HepG2 (cell line): ENCODE data around the gene VDAC1. TPM values are rescaled to one million over a fixed set of nuclear protein-coding genes. Genes with fewer than 3 reads are reported as not detected.

Source experiments
- CCDC6 ChIP-seq: sonication (generic); formaldehyde crosslinking; IDR thresholded peaks from 2 replicates; pipeline ENCODE4 v1.8.1; 2022; ENCODE audit warnings: mild to moderate bottlenecking, missing genetic modification reagents, moderate library complexity
- GATAD2A ChIP-seq: IDR thresholded peaks from 2 replicates; pipeline ENCODE4 v1.6.1; 2016
- HNRNPLL ChIP-seq: fragments of 200-400 bp; formaldehyde crosslinking; IDR thresholded peaks from 2 replicates; pipeline ENCODE4 v1.6.1; 2017; ENCODE audit warnings: mild to moderate bottlenecking, low read depth, low read length; ENCODE audit not compliant: poor library complexity, severe bottlenecking
- HOXD1 ChIP-seq: sonication (generic); formaldehyde crosslinking; IDR thresholded peaks from 2 replicates; pipeline ENCODE4 v1.5.0; 2020; ENCODE audit warnings: missing genetic modification reagents
- KLF9 ChIP-seq: IDR thresholded peaks from 2 replicates; pipeline ENCODE4 v1.6.1; 2016; ENCODE audit warnings: low read depth
- NR2F2 ChIP-seq: IDR thresholded peaks from 2 replicates; pipeline ENCODE4 v1.6.1; 2012; ENCODE audit warnings: low read depth, inconsistent platforms, borderline replicate concordance
- RAD21 ChIP-seq: fragments of 450-650 bp; formaldehyde crosslinking; IDR thresholded peaks from 2 replicates; pipeline ENCODE4 v1.5.0; 2020; ENCODE audit warnings: mild to moderate bottlenecking
- SP1 ChIP-seq, 2 experiments: fragments of 450-650 bp in 1 of 2; sonication (generic) in 1 of 2; formaldehyde crosslinking in 1 of 2; IDR thresholded peaks; 2 replicates each; pipeline versions ENCODE4 v1.4.0 to v1.6.1; 2016 to 2020; ENCODE audit warnings: missing genetic modification reagents in 1 of 2
- SRF ChIP-seq: IDR thresholded peaks from 2 replicates; pipeline ENCODE4 v1.6.1; 2011; ENCODE audit warnings: mild to moderate bottlenecking, low read depth, low read length, moderate library complexity
- ZNF670 ChIP-seq: sonication (generic); formaldehyde crosslinking; IDR thresholded peaks from 2 replicates; pipeline ENCODE4 v1.8.0; 2022; ENCODE audit warnings: mild to moderate bottlenecking, missing genetic modification reagents, borderline replicate concordance
- ZNF768 ChIP-seq: sonication (generic); formaldehyde crosslinking; IDR thresholded peaks from 2 replicates; pipeline ENCODE4 v1.4.0; 2020; ENCODE audit warnings: missing genetic modification reagents
- polyA plus RNA-seq, 8 experiments: library from polyadenylated mRNA; depleted of rRNA in 3 of 8; stranded (reverse) in 7 of 8; unstranded in 1 of 8; fragments of >200 nt; fragmentation: Illumina TruSeq in 4 of 8; extraction: Trizol in 4 of 8; gene quantifications; 2 replicates each; pipeline versions ENCODE4 v1.2.1 to v1.2.3, GENCODE V29; 2011 to 2016; ENCODE audit warnings: low read depth in 4 of 8, missing spikeins in 1 of 8, mixed read lengths in 1 of 8; ENCODE audit not compliant: insufficient read depth in 1 of 8
- total RNA-seq, 5 experiments: library from RNA; depleted of rRNA; stranded (reverse); fragments of >200 nt; fragmentation: Illumina TruSeq; extraction: Trizol; gene quantifications; 2 replicates each; pipeline ENCODE4 v1.2.3, GENCODE V29; 2016; ENCODE audit warnings: low read depth in 1 of 5
- TF ChIP-seq, protein P1 (sequence below): sonication (generic); formaldehyde crosslinking; IDR thresholded peaks from 2 replicates; pipeline ENCODE4 v1.4.0; 2020; ENCODE audit warnings: missing genetic modification reagents, borderline replicate concordance
- TF ChIP-seq, protein P2 (sequence below): sonication (generic); formaldehyde crosslinking; IDR thresholded peaks from 2 replicates; pipeline ENCODE4 v1.5.1; 2020; ENCODE audit warnings: mild to moderate bottlenecking, moderate library complexity, missing genetic modification reagents
- TF ChIP-seq, protein P3 (sequence below), 2 experiments: sonication (generic) in 1 of 2; formaldehyde crosslinking in 1 of 2; IDR thresholded peaks; 2 replicates each; pipeline versions ENCODE4 v1.4.0 to v1.6.1; 2016 to 2020; ENCODE audit warnings: borderline replicate concordance in 1 of 2, low read depth in 1 of 2, mild to moderate bottlenecking in 1 of 2, missing genetic modification reagents in 1 of 2
- TF ChIP-seq, protein P4 (sequence below): sonication (generic); formaldehyde crosslinking; IDR thresholded peaks from 2 replicates; pipeline ENCODE4 v1.8.0; 2022; ENCODE audit warnings: low read depth, missing genetic modification reagents
- TF ChIP-seq, protein P5 (sequence below): sonication (generic); formaldehyde crosslinking; IDR thresholded peaks from 2 replicates; pipeline ENCODE4 v1.5.0; 2020; ENCODE audit warnings: missing genetic modification reagents, mild to moderate bottlenecking, borderline replicate concordance
- TF ChIP-seq, protein P6 (sequence below): sonication (generic); formaldehyde crosslinking; IDR thresholded peaks from 2 replicates; pipeline ENCODE4 v1.8.1; 2022; ENCODE audit warnings: mild to moderate bottlenecking, missing genetic modification reagents

VDAC1 gene
- total and polyA plus RNA-seq, 2 of the 13 experiments (the other 11 are each of a cell fraction or from before 2014, with no cell fraction given): 112 to 380 TPM

DNA sequence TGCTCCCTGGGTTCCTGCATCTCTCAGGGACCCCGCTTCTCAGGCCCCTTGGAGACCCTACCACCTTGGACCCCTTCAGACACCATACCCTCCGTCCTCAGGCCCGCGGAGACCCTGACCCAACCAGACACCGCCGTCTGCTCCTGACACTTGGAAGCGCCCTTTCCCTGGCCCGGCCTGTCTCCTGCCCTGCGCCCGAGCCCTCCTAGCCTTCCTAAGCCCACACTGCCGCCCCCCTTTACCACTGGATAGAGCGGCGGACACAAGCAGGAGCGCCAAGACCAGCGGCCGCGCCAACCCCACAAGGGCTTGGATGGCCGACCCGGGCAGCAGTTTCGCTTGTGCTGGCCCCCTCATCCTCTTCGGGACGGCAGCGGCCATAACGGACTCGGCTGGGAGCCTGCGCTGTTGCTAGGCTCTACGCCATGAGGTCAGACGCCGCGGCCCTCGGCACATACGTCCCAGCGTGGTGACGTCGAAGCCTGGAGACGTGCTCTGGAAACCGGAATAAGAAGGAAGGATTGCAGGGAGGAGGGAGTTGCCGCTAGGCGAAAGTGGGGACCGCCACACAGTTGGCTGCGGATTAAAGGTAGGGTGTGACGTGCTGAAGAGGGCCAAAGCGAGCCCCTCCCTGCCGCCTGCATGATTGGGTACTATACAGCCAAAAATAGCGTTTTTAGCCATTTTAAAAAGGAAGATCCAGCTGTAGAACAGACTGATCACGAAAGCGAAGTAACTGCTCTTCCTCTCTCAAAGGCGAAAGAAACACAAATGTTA is 36.4 kb downstream of the VDAC1 start, which contains the start of gene C5orf15 (continued):
- TF ChIP-seq, protein P1, sequence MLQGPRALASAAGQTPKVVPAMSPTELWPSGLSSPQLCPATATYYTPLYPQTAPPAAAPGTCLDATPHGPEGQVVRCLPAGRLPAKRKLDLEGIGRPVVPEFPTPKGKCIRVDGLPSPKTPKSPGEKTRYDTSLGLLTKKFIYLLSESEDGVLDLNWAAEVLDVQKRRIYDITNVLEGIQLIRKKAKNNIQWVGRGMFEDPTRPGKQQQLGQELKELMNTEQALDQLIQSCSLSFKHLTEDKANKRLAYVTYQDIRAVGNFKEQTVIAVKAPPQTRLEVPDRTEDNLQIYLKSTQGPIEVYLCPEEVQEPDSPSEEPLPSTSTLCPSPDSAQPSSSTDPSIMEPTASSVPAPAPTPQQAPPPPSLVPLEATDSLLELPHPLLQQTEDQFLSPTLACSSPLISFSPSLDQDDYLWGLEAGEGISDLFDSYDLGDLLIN (CRISPR knock-in tag): 0 out of 2 replicates have a peak, but pooled peaks have one; percentile 57
- peak; percentile 69; the same call in 1 of the 2 replicates for TF ChIP-seq ZNF768 (CRISPR knock-in tag)
- TF ChIP-seq ZNF670: no peak; the same call in 1 of the 2 replicates
- TF ChIP-seq RAD21 (CRISPR knock-in tag): peak; percentile 46; the same call in 1 of the 2 replicates
- peak; percentile 45; the same call in 1 of the 2 replicates for TF ChIP-seq NR2F2
- TF ChIP-seq SRF: no peak
- TF ChIP-seq CCDC6: peak; percentile 38; the same call in 1 of the 2 replicates
- TF ChIP-seq, protein P2, sequence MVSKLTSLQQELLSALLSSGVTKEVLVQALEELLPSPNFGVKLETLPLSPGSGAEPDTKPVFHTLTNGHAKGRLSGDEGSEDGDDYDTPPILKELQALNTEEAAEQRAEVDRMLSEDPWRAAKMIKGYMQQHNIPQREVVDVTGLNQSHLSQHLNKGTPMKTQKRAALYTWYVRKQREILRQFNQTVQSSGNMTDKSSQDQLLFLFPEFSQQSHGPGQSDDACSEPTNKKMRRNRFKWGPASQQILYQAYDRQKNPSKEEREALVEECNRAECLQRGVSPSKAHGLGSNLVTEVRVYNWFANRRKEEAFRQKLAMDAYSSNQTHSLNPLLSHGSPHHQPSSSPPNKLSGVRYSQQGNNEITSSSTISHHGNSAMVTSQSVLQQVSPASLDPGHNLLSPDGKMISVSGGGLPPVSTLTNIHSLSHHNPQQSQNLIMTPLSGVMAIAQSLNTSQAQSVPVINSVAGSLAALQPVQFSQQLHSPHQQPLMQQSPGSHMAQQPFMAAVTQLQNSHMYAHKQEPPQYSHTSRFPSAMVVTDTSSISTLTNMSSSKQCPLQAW (CRISPR knock-in tag): peak; percentile 87
- TF ChIP-seq SP1 (IDR thresholded peaks at IDR 0.05): no peak
- no peak for TF ChIP-seq SP1 (CRISPR knock-in tag; IDR thresholded peaks at IDR 0.05)
- TF ChIP-seq KLF9 (CRISPR knock-in tag): no peak
- TF ChIP-seq, protein P3, sequence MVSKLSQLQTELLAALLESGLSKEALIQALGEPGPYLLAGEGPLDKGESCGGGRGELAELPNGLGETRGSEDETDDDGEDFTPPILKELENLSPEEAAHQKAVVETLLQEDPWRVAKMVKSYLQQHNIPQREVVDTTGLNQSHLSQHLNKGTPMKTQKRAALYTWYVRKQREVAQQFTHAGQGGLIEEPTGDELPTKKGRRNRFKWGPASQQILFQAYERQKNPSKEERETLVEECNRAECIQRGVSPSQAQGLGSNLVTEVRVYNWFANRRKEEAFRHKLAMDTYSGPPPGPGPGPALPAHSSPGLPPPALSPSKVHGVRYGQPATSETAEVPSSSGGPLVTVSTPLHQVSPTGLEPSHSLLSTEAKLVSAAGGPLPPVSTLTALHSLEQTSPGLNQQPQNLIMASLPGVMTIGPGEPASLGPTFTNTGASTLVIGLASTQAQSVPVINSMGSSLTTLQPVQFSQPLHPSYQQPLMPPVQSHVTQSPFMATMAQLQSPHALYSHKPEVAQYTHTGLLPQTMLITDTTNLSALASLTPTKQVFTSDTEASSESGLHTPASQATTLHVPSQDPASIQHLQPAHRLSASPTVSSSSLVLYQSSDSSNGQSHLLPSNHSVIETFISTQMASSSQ (IDR thresholded peaks at IDR 0.05; ENCODE audit: low read depth): no peak
- TF ChIP-seq, protein P3 (CRISPR knock-in tag; IDR thresholded peaks at IDR 0.05; ENCODE audit: borderline replicate concordance): peak; percentile 84; the same call in 1 of the 2 replicates
- TF ChIP-seq, protein P4, sequence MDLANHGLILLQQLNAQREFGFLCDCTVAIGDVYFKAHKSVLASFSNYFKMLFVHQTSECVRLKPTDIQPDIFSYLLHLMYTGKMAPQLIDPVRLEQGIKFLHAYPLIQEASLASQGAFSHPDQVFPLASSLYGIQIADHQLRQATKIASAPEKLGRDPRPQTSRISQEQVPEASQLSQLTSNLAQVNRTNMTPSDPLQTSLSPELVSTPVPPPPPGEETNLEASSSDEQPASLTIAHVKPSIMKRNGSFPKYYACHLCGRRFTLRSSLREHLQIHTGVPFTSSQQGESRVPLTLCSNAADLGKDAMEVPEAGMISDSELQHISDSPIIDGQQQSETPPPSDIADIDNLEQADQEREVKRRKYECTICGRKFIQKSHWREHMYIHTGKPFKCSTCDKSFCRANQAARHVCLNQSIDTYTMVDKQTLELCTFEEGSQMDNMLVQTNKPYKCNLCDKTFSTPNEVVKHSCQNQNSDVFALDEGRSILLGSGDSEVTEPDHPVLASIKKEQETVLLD: no peak
- TF ChIP-seq GATAD2A: peak; percentile 77
- TF ChIP-seq, protein P5, sequence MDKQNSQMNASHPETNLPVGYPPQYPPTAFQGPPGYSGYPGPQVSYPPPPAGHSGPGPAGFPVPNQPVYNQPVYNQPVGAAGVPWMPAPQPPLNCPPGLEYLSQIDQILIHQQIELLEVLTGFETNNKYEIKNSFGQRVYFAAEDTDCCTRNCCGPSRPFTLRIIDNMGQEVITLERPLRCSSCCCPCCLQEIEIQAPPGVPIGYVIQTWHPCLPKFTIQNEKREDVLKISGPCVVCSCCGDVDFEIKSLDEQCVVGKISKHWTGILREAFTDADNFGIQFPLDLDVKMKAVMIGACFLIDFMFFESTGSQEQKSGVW: no peak
- TF ChIP-seq, protein P6, sequence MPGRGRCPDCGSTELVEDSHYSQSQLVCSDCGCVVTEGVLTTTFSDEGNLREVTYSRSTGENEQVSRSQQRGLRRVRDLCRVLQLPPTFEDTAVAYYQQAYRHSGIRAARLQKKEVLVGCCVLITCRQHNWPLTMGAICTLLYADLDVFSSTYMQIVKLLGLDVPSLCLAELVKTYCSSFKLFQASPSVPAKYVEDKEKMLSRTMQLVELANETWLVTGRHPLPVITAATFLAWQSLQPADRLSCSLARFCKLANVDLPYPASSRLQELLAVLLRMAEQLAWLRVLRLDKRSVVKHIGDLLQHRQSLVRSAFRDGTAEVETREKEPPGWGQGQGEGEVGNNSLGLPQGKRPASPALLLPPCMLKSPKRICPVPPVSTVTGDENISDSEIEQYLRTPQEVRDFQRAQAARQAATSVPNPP (CRISPR knock-in tag): peak; percentile 75; the same call in 1 of the 2 replicates
- TF ChIP-seq HOXD1 (CRISPR knock-in tag): no peak
- TF ChIP-seq HNRNPLL: peak; percentile 89
